Loucy (cell line): Measurements from ENCODE around the gene AIG1.
"Not testable (repeated sequence)": the region's sequence is repeated elsewhere in the genome, so short reads cannot be mapped to it uniquely, and the experiment has no call there.

Source experiments
- H2AFZ ChIP-seq: fragments of 200-600 bp; sonication (generic); 2 replicates; pipeline ENCODE4 v1.6.0; 2016; ENCODE audit warnings: antibody characterized with exemption, mild to moderate bottlenecking, low read length, moderate library complexity
- H3F3A ChIP-seq: fragments of 200-600 bp; 2 replicates; pipeline ENCODE4 v1.6.0; 2016; ENCODE audit warnings: antibody characterized with exemption, low read depth, mild to moderate bottlenecking
- H3K27me3 ChIP-seq: fragments of 200-600 bp; sonication (generic); 2 replicates; pipeline ENCODE4 v1.6.1; 2014; ENCODE audit warnings: low read length, mild to moderate bottlenecking; ENCODE audit not compliant: insufficient read depth, poor library complexity, severe bottlenecking
- H3K36me3 ChIP-seq: fragments of 200-600 bp; sonication (generic); 2 replicates; pipeline ENCODE4 v1.6.1; 2016; ENCODE audit warnings: low read length; ENCODE audit not compliant: insufficient read depth
- H3K4me1 ChIP-seq: fragments of 200-600 bp; sonication (generic); 2 replicates; pipeline ENCODE4 v1.5.1; 2014; ENCODE audit warnings: low read length, mild to moderate bottlenecking; ENCODE audit not compliant: insufficient read depth, poor library complexity, severe bottlenecking
- H3K4me2 ChIP-seq: fragments of 200-600 bp; sonication (generic); 2 replicates; pipeline ENCODE4 v1.6.0; 2014; ENCODE audit warnings: antibody characterized with exemption, low read length, low read depth, mild to moderate bottlenecking; ENCODE audit not compliant: poor library complexity, severe bottlenecking
- H3K4me3 ChIP-seq: fragments of 200-600 bp; sonication (generic); 2 replicates; pipeline ENCODE4 v1.5.1; 2014; ENCODE audit warnings: low read length, mild to moderate bottlenecking, mixed read lengths; ENCODE audit not compliant: poor library complexity, severe bottlenecking
- H3K79me2 ChIP-seq: fragments of 200-600 bp; sonication (generic); 2 replicates; pipeline ENCODE4 v1.6.1; 2014; ENCODE audit warnings: low read length; ENCODE audit not compliant: insufficient read depth
- H3K9ac ChIP-seq: fragments of 200-600 bp; sonication (generic); 2 replicates; pipeline ENCODE4 v1.6.0; 2014; ENCODE audit warnings: mild to moderate bottlenecking, low read depth, low read length, moderate library complexity; ENCODE audit not compliant: poor library complexity, severe bottlenecking
- H3K9me2 ChIP-seq: fragments of 200-600 bp; sonication (generic); replicated peaks from 2 replicates; pipeline ENCODE4 v1.6.1; 2016; ENCODE audit warnings: low read depth, low read length, mixed read lengths
- H3K9me3 ChIP-seq: fragments of 200-600 bp; sonication (generic); 2 replicates; pipeline ENCODE4 v1.6.1; 2014; ENCODE audit warnings: mild to moderate bottlenecking, antibody characterized with exemption, low read length, low read depth; ENCODE audit not compliant: insufficient read depth
- H4K20me1 ChIP-seq: fragments of 200-600 bp; sonication (generic); 2 replicates; pipeline ENCODE4 v1.6.0; 2014; ENCODE audit warnings: antibody characterized with exemption, low read length, mild to moderate bottlenecking; ENCODE audit not compliant: insufficient read depth, poor library complexity, severe bottlenecking
- EZH2phosphoT487 ChIP-seq: fragments of 200-600 bp; IDR thresholded peaks from 2 replicates; pipeline ENCODE4 v1.6.1; 2018; ENCODE audit warnings: antibody characterized with exemption, mild to moderate bottlenecking, moderate library complexity, borderline replicate concordance
- TF ChIP-seq, protein P1 (sequence below): fragments of 200-600 bp; sonication (generic); conservative IDR thresholded peaks from 2 replicates; pipeline ENCODE4 v1.5.1; 2014; ENCODE audit warnings: mild to moderate bottlenecking, antibody characterized with exemption, low read length

Gene AIG1

DNA sequence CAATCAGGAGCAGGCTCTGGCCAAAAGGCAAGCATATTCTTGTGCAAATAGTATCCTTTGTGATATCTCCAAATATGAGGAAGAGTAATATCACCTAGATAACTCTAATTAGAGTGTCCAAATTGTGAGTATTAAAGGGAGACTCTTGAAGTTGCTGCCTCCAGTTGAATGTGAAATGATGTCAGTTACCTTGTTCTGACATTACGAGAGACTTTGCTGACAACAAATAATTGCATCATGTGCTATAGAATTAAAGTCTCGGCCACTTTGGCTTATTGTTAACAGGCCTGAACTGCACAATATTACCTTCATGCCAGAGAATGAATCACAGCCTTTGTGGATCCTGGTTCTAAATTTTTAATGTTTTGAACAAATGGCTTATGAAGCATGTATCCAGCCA, 106.5 kb downstream of the AIG1 start:
- no peaks in the 10 kb centered on the region; the same call in 1 of the 2 replicates for H3K9me3 ChIP-seq
- H3F3A ChIP-seq = 0 out of 2 replicates have a peak, but pooled peaks cover 7% of the 10 kb centered on the region
- TF ChIP-seq EZH2phosphoT487 = no peak
- TF ChIP-seq, protein P1, sequence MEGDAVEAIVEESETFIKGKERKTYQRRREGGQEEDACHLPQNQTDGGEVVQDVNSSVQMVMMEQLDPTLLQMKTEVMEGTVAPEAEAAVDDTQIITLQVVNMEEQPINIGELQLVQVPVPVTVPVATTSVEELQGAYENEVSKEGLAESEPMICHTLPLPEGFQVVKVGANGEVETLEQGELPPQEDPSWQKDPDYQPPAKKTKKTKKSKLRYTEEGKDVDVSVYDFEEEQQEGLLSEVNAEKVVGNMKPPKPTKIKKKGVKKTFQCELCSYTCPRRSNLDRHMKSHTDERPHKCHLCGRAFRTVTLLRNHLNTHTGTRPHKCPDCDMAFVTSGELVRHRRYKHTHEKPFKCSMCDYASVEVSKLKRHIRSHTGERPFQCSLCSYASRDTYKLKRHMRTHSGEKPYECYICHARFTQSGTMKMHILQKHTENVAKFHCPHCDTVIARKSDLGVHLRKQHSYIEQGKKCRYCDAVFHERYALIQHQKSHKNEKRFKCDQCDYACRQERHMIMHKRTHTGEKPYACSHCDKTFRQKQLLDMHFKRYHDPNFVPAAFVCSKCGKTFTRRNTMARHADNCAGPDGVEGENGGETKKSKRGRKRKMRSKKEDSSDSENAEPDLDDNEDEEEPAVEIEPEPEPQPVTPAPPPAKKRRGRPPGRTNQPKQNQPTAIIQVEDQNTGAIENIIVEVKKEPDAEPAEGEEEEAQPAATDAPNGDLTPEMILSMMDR = no peak
- H3K9ac ChIP-seq = no peak overlapping the region
- no peaks in the 10 kb centered on the region for H3K79me2 ChIP-seq
- H3K4me1 ChIP-seq = peaks cover 23% of the 10 kb centered on the region
- H3K9me2 ChIP-seq = no peaks in the 10 kb centered on the region
- no peak overlapping the region for H3K4me3 ChIP-seq
- no peak overlapping the region for H3K4me2 ChIP-seq
- no peaks in the 10 kb centered on the region; the same call in 1 of the 2 replicates for H3K36me3 ChIP-seq
- no peaks in the 10 kb centered on the region for H4K20me1 ChIP-seq
- no peak overlapping the region for H2AFZ ChIP-seq
- no peaks in the 10 kb centered on the region for H3K27me3 ChIP-seq

DNA sequence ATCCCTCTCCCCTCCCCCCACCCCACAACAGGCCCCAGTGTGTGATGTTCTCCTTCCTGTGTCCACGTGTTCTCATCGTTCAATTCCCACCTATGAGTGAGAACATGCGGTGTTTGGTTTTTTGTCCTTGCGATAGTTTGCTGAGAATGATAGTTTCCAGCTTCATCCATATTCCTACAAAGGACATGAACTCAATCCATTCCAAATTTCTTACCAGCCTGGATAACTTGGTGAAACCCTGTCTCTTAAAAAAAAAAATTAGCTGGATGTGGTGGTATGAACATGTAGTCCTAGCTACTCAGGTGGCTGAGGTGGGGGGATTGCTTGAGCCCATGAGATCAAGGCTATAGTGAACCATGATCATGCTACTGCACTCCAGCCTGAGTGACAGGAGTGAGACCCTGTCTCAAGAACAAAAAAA, 107.7 kb downstream of the AIG1 start:
- H3K9ac ChIP-seq, H3K4me3 ChIP-seq, H3K36me3 ChIP-seq, H4K20me1 ChIP-seq, H3K9me2 ChIP-seq, H2AFZ ChIP-seq, H3K9me3 ChIP-seq, H3K27me3 ChIP-seq, H3K79me2 ChIP-seq, H3K4me2 ChIP-seq, H3F3A ChIP-seq: not testable (repeated sequence)
- peaks cover 21% of the 10 kb centered on the region for H3K4me1 ChIP-seq

DNA sequence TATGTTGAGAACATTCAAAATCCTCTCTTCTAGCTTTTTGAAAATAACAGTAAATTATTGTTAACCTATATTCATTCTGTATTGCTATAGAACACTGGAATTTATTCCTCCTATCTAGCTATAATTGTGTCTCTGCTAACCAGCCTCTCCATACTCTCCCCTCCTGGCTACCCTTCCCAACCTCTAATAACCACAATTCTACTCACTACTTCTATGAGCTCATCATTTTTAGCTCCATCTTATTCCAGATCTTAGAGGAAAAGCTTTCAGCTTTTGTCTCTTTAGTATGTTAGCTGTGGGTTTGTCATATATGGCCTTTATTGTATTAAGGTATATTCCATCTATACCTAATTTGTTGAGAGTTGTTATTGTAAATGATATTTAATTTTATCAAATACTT, 108.8 kb downstream of the AIG1 start:
- no peak overlapping the region for H2AFZ ChIP-seq
- no peak overlapping the region for H3K9ac ChIP-seq
- H3K4me1 ChIP-seq = peaks cover 11% of the 10 kb centered on the region
- H3K4me3 ChIP-seq = no peak overlapping the region
- TF ChIP-seq EZH2phosphoT487 = no peak
- TF ChIP-seq, protein P1 = no peak
- no peaks in the 10 kb centered on the region for H3K9me2 ChIP-seq
- H3K9me3 ChIP-seq = no peaks in the 10 kb centered on the region; the same call in 1 of the 2 replicates
- no peaks in the 10 kb centered on the region for H3K27me3 ChIP-seq
- H3K79me2 ChIP-seq = no peaks in the 10 kb centered on the region
- H3K4me2 ChIP-seq = no peak overlapping the region
- H3K36me3 ChIP-seq = peaks cover under 1% of the 10 kb centered on the region; the same call in 1 of the 2 replicates
- no peaks in the 10 kb centered on the region for H4K20me1 ChIP-seq
- H3F3A ChIP-seq = 0 out of 2 replicates have a peak, but pooled peaks cover 7% of the 10 kb centered on the region

DNA sequence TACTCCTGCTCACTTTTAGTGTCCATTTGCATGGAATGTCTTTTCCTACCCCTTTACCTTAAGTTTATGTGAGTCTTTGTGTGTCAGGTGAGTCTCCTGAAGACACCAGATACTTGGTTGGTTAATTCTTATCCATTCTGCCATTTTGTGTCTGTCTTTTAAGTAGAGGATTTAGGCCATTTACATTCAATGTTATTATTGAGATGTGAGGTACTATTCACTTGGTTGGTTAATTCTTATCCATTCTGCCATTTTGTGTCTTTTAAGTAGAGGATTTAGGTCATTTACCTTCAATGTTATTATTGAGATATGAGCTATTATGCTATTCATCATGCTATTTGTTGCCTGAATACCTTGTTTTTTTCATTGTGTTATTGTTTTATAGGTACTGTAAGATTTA, 113.8 kb downstream of the AIG1 start:
- Histone ChIP-seq H3F3A (0 out of 2 replicates have a peak, but pooled peaks cover 3% of the 10 kb centered on the region), H2AFZ (no peak overlapping the region), H3K4me3 (no peak overlapping the region), H3K27me3 (no peaks in the 10 kb centered on the region), H3K36me3 (peaks cover 10% of the 10 kb centered on the region; the same call in 1 of the 2 replicates), H3K9me2 (no peaks in the 10 kb centered on the region), H3K4me1 (no peaks in the 10 kb centered on the region), H3K9ac (no peak overlapping the region), H3K4me2 (no peak overlapping the region), H4K20me1 (no peaks in the 10 kb centered on the region), H3K9me3 (peaks cover 5% of the 10 kb centered on the region; the same call in 1 of the 2 replicates), H3K79me2 (no peaks in the 10 kb centered on the region)
- no peak for TF ChIP-seq EZH2phosphoT487
- TF ChIP-seq, protein P1 = no peak
